ENCODE results near the gene MOB3C. TPM values are rescaled to one million over a fixed set of nuclear protein-coding genes. Genes with fewer than 3 reads are reported as not detected.

MOB3C gene
- polyA plus RNA-seq, 1 experiment = 11.6 TPM

DNA sequence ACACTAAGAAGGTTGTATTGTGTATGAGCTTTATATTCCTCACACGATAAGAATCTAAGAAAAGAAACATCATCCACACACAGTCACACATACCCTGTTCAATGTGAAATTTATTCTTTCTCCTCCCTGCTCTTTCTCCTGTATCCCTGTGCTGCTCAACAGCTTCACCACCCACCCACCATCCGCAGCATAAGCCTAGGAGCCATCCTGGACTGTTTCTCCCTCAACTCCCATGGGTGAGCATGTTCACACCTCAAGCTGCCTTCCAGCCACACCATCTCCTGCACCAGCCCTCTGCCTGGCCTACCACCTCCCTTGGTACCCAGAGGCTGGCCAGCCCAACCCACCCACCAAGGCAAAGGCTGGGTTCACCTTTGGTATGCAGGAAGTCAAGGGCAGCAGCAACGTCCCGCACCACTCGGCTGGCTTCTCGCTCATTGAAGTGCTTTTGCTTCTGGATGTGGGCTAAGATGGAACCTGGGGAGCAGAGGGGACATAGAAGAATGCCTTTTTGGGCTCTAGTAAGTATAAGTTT lies 44.9 kb downstream of the MOB3C start:
- DNase-seq (ENCODE audit: low read depth) = no peak
- Histone ChIP-seq H3K4me3 (ENCODE audit: low read depth, low read length) (no peak overlapping the region), H3K27me3 (ENCODE audit: control insufficient read depth, insufficient read depth, low read length) (no peaks in the 10 kb centered on the region), H3K36me3 (ENCODE audit: control insufficient read depth, insufficient read depth, low read length) (peaks cover 5% of the 10 kb centered on the region; the same call in 1 of the 2 replicates)
- TF ChIP-seq CTCF (IDR thresholded peaks at IDR 0.05; ENCODE audit: insufficient read depth, low read depth, low read length) = no peak
- ChIA-PET CTCF (interaction anchor here (1.1 to 1.4 kb wide), 2 partner anchors 8 to 13 kb away, joined by 3 to 4 read pairs; no protein-coding TSS in a partner anchor), POLR2A (no interaction called here)

DNA sequence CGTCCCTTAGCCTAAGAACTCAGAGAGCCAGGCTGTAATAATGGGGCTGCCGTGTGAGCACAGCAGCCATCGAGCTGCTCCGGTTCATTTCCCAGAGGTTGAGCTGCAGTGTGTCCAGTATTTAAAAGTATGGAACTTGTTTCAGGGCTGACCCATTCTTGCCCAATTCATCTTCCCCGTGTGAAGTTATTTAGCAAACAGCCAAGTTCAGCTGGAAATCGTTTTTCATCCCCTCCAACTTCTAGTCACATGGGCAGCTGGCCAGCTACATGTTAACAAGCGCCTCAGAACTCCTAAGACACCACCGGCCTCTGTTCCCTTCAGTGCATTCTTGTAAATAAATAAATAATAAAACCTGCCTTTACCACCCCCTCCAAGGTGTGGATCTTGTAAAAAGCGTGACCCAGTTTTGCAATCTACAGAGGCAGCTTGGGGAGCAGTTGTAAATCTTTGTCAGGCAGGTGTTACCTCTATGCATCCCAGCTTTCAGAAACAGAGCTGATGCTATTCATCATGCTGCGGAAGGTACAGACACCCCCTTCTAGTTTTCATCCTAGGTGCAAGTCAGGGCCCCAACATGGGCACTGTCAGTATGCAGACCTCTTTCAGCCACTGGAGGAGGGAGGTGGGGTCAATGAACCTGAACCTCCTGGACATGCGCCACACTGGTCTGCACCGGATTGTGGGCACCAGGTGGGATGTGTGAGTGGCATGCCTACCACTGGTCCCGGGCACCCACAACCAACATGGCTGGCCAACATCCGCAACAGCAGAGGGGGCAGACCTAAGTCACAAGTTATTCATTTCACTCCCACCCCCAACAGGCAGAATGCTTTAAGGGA lies 46.5 kb downstream of the MOB3C start:
- DNase-seq (ENCODE audit: low read depth) = no peak
- Histone ChIP-seq H3K36me3 (ENCODE audit: control insufficient read depth, insufficient read depth, low read length) (peaks cover 5% of the 10 kb centered on the region), H3K27me3 (ENCODE audit: control insufficient read depth, insufficient read depth, low read length) (no peaks in the 10 kb centered on the region), H3K4me3 (ENCODE audit: low read depth, low read length) (no peak overlapping the region)
- ChIA-PET CTCF (interaction anchor here (1.0 to 1.4 kb wide), 3 partner anchors 10 to 155 kb away, joined by 3 to 4 read pairs (median 4); no protein-coding TSS in a partner anchor), POLR2A (no interaction called here)
- TF ChIP-seq CTCF (IDR thresholded peaks at IDR 0.05; ENCODE audit: insufficient read depth, low read depth, low read length) = no peak

GRCh38 chr1:46569116-46569515 lies 47.5 kb downstream of the MOB3C start:
- no peak for DNase-seq (ENCODE audit: low read depth)
- no peak for TF ChIP-seq CTCF (IDR thresholded peaks at IDR 0.05; ENCODE audit: insufficient read depth, low read depth, low read length)
- no peak overlapping the region for H3K4me3 ChIP-seq (ENCODE audit: low read depth, low read length)
- peaks cover 9% of the 10 kb centered on the region for H3K36me3 ChIP-seq (ENCODE audit: control insufficient read depth, insufficient read depth, low read length)
- ChIA-PET POLR2A (no interaction called here), CTCF (interaction anchor here (1.0 to 1.4 kb wide), 2 partner anchors 11 to 156 kb away, joined by 3 to 4 read pairs; no protein-coding TSS in a partner anchor)
- H3K27me3 ChIP-seq (ENCODE audit: control insufficient read depth, insufficient read depth, low read length) = no peaks in the 10 kb centered on the region

- ChIA-PET CTCF (no interaction called here), POLR2A (no interaction called here)
- no peak overlapping the region for H3K4me3 ChIP-seq (ENCODE audit: low read depth, low read length)
- no peak for TF ChIP-seq CTCF (IDR thresholded peaks at IDR 0.05; ENCODE audit: insufficient read depth, low read depth, low read length)
- H3K36me3 ChIP-seq (ENCODE audit: control insufficient read depth, insufficient read depth, low read length) = peaks cover 9% of the 10 kb centered on the region
- H3K27me3 ChIP-seq (ENCODE audit: control insufficient read depth, insufficient read depth, low read length) = no peaks in the 10 kb centered on the region
- no peak for DNase-seq (ENCODE audit: low read depth)
These were observed 48.1 kb downstream of the MOB3C start for GRCh38 chr1:46568461-46568891.

- Histone ChIP-seq H3K4me3 (ENCODE audit: low read depth, low read length) (no peak overlapping the region), H3K36me3 (ENCODE audit: control insufficient read depth, insufficient read depth, low read length) (peaks cover 22% of the 10 kb centered on the region), H3K27me3 (ENCODE audit: control insufficient read depth, insufficient read depth, low read length) (no peaks in the 10 kb centered on the region)
- ChIA-PET CTCF (interaction anchor here (0.9 kb wide), 1 partner anchor 15 kb away, joined by 3 read pairs; no protein-coding TSS in a partner anchor), POLR2A (no interaction called here)
- TF ChIP-seq CTCF (IDR thresholded peaks at IDR 0.05; ENCODE audit: insufficient read depth, low read depth, low read length) = no peak
- no peak for DNase-seq (ENCODE audit: low read depth)
These were observed 53.3 kb downstream of the MOB3C start for GRCh38 chr1:46563341-46563740.

Data from BJ (cell line).